H9 (cell line): Measurements from ENCODE around the gene STRADA. TPM values are rescaled to one million over a fixed set of nuclear protein-coding genes. Genes with fewer than 3 reads are reported as not detected.

Experiments used
- DNase-seq: peaks from one replicate; pipeline ENCODE4 v3.0.0-alpha.2; 2017
- H2AFZ ChIP-seq: one replicate; pipeline ENCODE4 v1.6.1; 2013; ENCODE audit warnings: mild to moderate bottlenecking, low read length, control low read depth, moderate library complexity
- H2AK5ac ChIP-seq: 2 replicates; pipeline ENCODE4 v1.6.1; 2013; ENCODE audit warnings: low read length, control low read depth, mixed read lengths; ENCODE audit not compliant: insufficient read length
- H2BK120ac ChIP-seq: one replicate; pipeline ENCODE4 v1.6.1; 2013; ENCODE audit warnings: low read depth, mild to moderate bottlenecking, low read length, control low read depth, inconsistent platforms; ENCODE audit not compliant: poor library complexity, severe bottlenecking
- H2BK12ac ChIP-seq: 2 replicates; pipeline ENCODE4 v1.6.1; 2013; ENCODE audit warnings: low read length, control low read depth, mixed read lengths, low read depth; ENCODE audit not compliant: insufficient read length
- H2BK15ac ChIP-seq: 2 replicates; pipeline ENCODE4 v1.6.1; 2013; ENCODE audit warnings: low read depth, low read length, control low read depth
- H2BK20ac ChIP-seq: one replicate; pipeline ENCODE4 v1.6.1; 2013; ENCODE audit warnings: low read depth, mild to moderate bottlenecking, low read length, control low read depth, inconsistent platforms; ENCODE audit not compliant: poor library complexity, severe bottlenecking
- H2BK5ac ChIP-seq: 2 replicates; pipeline ENCODE4 v1.6.1; 2013; ENCODE audit warnings: low read length, control low read depth, mixed read lengths; ENCODE audit not compliant: insufficient read length
- H3K14ac ChIP-seq: 2 replicates; pipeline ENCODE4 v1.6.1; 2013; ENCODE audit warnings: low read length, control low read depth; ENCODE audit not compliant: insufficient read depth
- H3K18ac ChIP-seq: 2 replicates; pipeline ENCODE4 v1.6.1; 2013; ENCODE audit warnings: low read depth, mild to moderate bottlenecking, mixed read lengths, low read length, control low read depth; ENCODE audit not compliant: insufficient read length
- H3K23ac ChIP-seq: 2 replicates; pipeline ENCODE4 v1.6.1; 2013; ENCODE audit warnings: low read length, control low read depth, mixed read lengths, low read depth; ENCODE audit not compliant: insufficient read length
- H3K23me2 ChIP-seq: 2 replicates; pipeline ENCODE4 v1.6.1; 2013; ENCODE audit warnings: low read depth, mild to moderate bottlenecking, mixed read lengths, low read length, control low read depth; ENCODE audit not compliant: insufficient read length, poor library complexity, severe bottlenecking
- H3K27ac ChIP-seq: 2 replicates; pipeline ENCODE4 v1.5.1; 2013; ENCODE audit warnings: low read length, control low read depth, mixed read lengths, low read depth; ENCODE audit not compliant: insufficient read length
- H3K27me3 ChIP-seq: 2 replicates; pipeline ENCODE4 v1.6.1; 2013; ENCODE audit warnings: low read length, control low read depth, inconsistent platforms; ENCODE audit not compliant: insufficient read depth
- H3K4ac ChIP-seq: 2 replicates; pipeline ENCODE4 v1.6.1; 2013; ENCODE audit warnings: low read depth, mild to moderate bottlenecking, control low read depth, inconsistent platforms, low read length, moderate library complexity
- H3K4me1 ChIP-seq: 2 replicates; pipeline ENCODE4 v1.6.1; 2013; ENCODE audit warnings: low read length, control low read depth, inconsistent platforms; ENCODE audit not compliant: insufficient read depth
- H3K4me2 ChIP-seq: 2 replicates; pipeline ENCODE4 v1.6.1; 2013; ENCODE audit warnings: low read length, control low read depth, mixed read lengths; ENCODE audit not compliant: insufficient read length, insufficient read depth
- H3K56ac ChIP-seq: 2 replicates; pipeline ENCODE4 v1.6.1; 2013; ENCODE audit warnings: low read depth, mild to moderate bottlenecking, mixed read lengths, low read length, control low read depth; ENCODE audit not compliant: insufficient read length
- H3K79me1 ChIP-seq: 2 replicates; pipeline ENCODE4 v1.6.1; 2013; ENCODE audit warnings: low read depth, mild to moderate bottlenecking, moderate library complexity, low read length, control low read depth, inconsistent platforms; ENCODE audit not compliant: insufficient read depth, poor library complexity, severe bottlenecking
- H3K79me2 ChIP-seq: 2 replicates; pipeline ENCODE4 v1.6.1; 2013; ENCODE audit warnings: low read length, control low read depth, inconsistent platforms; ENCODE audit not compliant: insufficient read depth
- H3K9ac ChIP-seq: 2 replicates; pipeline ENCODE4 v1.6.1; 2013; ENCODE audit warnings: low read length, control low read depth, mixed read lengths; ENCODE audit not compliant: insufficient read length; ENCODE audit errors: extremely low read depth
- H3K9me3 ChIP-seq: one replicate; pipeline ENCODE4 v1.6.1; 2013; ENCODE audit warnings: low read depth, low read length, inconsistent platforms; ENCODE audit not compliant: control insufficient read depth
- H3T11ph ChIP-seq: one replicate; pipeline ENCODE4 v1.6.1; 2013; ENCODE audit warnings: mild to moderate bottlenecking, low read length, control low read depth, inconsistent platforms
- H4K20me1 ChIP-seq: one replicate; pipeline ENCODE4 v1.6.1; 2013; ENCODE audit not compliant: control insufficient read depth, insufficient read length, insufficient read depth
- H4K5ac ChIP-seq: 2 replicates; pipeline ENCODE4 v1.6.1; 2013; ENCODE audit warnings: low read depth, mild to moderate bottlenecking, mixed read lengths, low read length, control low read depth; ENCODE audit not compliant: insufficient read length
- H4K8ac ChIP-seq: replicated peaks from 2 replicates; pipeline ENCODE4 v1.6.1; 2013; ENCODE audit warnings: low read length, control low read depth, mixed read lengths, low read depth; ENCODE audit not compliant: insufficient read length
- H4K91ac ChIP-seq: 2 replicates; pipeline ENCODE4 v1.6.1; 2013; ENCODE audit warnings: low read depth, mild to moderate bottlenecking, moderate library complexity, mixed read lengths, low read length, control low read depth; ENCODE audit not compliant: insufficient read length
- H3K27ac Mint-ChIP-seq, 3 experiments: 2 replicates in 2 of 3; 3 replicates in 1 of 3; pipeline ENCODE4 v1.8.0; 2020 to 2021; ENCODE audit warnings: mixed read lengths in 3 of 3, mild to moderate bottlenecking in 1 of 3, moderate library complexity in 1 of 3
- H3K27me3 Mint-ChIP-seq: 2 replicates; pipeline ENCODE4 v1.8.0; 2021; ENCODE audit warnings: low read depth, mild to moderate bottlenecking, moderate library complexity, mixed read lengths
- H3K36me3 Mint-ChIP-seq, 3 experiments: 2 replicates in 2 of 3; 3 replicates in 1 of 3; pipeline ENCODE4 v1.8.0; 2020 to 2021; ENCODE audit warnings: low read depth in 3 of 3, mixed read lengths in 3 of 3; ENCODE audit not compliant: insufficient read depth in 1 of 3
- H3K4me1 Mint-ChIP-seq, 2 experiments: 2 replicates each; pipeline ENCODE4 v1.8.0; 2020; ENCODE audit warnings: mixed read lengths in 2 of 2
- H3K4me3 Mint-ChIP-seq, 2 experiments: 2 replicates in 1 of 2; 3 replicates in 1 of 2; pipeline ENCODE4 v1.8.0; 2020 to 2021; ENCODE audit warnings: mild to moderate bottlenecking in 2 of 2, mixed read lengths in 2 of 2, moderate library complexity in 1 of 2
- H3K9me3 Mint-ChIP-seq, 2 experiments: 2 replicates in 1 of 2; 3 replicates in 1 of 2; pipeline ENCODE4 v1.8.0; 2020; ENCODE audit warnings: mild to moderate bottlenecking in 2 of 2, mixed read lengths in 2 of 2, moderate library complexity in 1 of 2
- WGBS: extraction: QIAGEN DNeasy Blood & Tissue Kit; methylation state at CpG from one replicate; pipeline ENCODE4 v1.1.7; 2013; ENCODE audit warnings: missing lambda C conversion rate, low lambda C conversion rate, mixed read lengths; ENCODE audit not compliant: insufficient read length; ENCODE audit errors: extremely low coverage; 5-methylcytosine and 5-hydroxymethylcytosine counted together
- total RNA-seq: library from RNA; stranded (reverse); gene quantifications from 2 replicates; pipeline ENCODE4 v1.2.1, GENCODE V29; 2021
- TF ChIP-seq, protein P1 (sequence below): fragments of 200-600 bp; sonication (generic); conservative IDR thresholded peaks from 3 replicates; pipeline ENCODE4 v1.8.0; 2021; ENCODE audit warnings: antibody characterized with exemption, mild to moderate bottlenecking

STRADA gene
- total RNA-seq, 1 experiment from 2014 or later, result 35.0 TPM

DNA sequence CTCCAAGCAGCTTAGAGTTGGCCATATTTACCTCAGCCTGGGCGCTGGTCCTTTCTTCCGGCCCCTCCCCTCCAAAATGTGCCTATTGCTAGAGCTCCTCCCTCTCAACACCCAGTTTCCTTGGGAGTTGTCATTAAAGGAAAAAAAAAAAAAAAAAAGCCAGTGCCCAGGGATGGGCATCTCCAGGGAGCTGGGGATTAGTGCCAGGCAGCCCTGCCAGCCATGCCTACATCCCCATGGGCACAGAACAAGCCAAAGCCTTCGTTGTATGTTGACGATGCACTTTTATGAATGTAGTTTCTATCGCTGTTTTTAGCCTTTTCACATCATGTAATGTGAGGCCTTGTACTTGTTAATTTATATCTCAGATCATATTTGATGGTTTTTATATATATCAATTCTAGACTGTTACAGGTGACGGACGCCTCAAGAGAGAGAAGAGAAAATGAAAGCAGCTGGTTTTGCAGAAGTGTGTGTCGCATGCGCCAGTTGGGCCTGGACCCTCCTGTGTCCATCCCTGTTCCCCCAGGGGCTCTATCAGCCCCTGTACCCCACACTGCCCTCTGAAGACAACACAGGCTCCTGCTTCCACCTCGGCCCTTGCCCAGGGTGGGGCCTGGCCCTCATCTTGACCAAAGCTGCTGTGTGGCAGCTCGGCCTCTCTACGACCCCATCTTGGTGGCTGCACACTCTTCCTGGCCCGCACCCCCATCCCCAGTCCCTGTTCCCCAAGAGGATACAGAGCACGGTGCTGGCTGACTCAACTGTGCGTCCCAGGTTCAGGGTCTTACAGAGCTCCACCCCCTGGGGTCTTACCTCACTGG, 46.4 kb downstream of the STRADA start:
- Histone ChIP-seq H3K79me2 (no peaks in the 10 kb centered on the region), H2BK12ac (no peak overlapping the region), H2BK20ac (no peak overlapping the region), H3K23me2 (peaks cover 12% of the 10 kb centered on the region), H3K56ac (no peak overlapping the region), H3K4me1 (no peaks in the 10 kb centered on the region; the same call in 1 of the 2 replicates), H3K23ac (no peak overlapping the region), H4K8ac (no peak overlapping the region), H3K4me2 (no peak overlapping the region), H2BK5ac (no peak overlapping the region), H3K79me1 (no peaks in the 10 kb centered on the region), H3K27ac (no peak overlapping the region), H3T11ph (no peak overlapping the region), H4K5ac (no peak overlapping the region), H3K9ac (no peak overlapping the region), H4K20me1 (no peaks in the 10 kb centered on the region), H3K27me3 (no peaks in the 10 kb centered on the region), H2BK15ac (no peak overlapping the region), H4K91ac (no peak overlapping the region), H3K4ac (no peak overlapping the region), H3K9me3 (no peaks in the 10 kb centered on the region), H2AFZ (no peak overlapping the region), H2AK5ac (no peak overlapping the region), H3K14ac (no peak overlapping the region), H3K18ac (no peak overlapping the region), H2BK120ac (no peak overlapping the region)
- Mint-ChIP-seq H3K36me3 (peaks cover 5 to 44% (median 26%) of the 10 kb centered on the region in 3 experiments), H3K27me3 (no peaks in the 10 kb centered on the region), H3K9me3 (no peaks in the 10 kb centered on the region), H3K4me3 (no peak overlapping the region; a peak in 1 of 5 replicates), H3K27ac (no peak overlapping the region), H3K4me1 (peaks cover 20 to 34% of the 10 kb centered on the region in 2 experiments)
- TF ChIP-seq, protein P1, sequence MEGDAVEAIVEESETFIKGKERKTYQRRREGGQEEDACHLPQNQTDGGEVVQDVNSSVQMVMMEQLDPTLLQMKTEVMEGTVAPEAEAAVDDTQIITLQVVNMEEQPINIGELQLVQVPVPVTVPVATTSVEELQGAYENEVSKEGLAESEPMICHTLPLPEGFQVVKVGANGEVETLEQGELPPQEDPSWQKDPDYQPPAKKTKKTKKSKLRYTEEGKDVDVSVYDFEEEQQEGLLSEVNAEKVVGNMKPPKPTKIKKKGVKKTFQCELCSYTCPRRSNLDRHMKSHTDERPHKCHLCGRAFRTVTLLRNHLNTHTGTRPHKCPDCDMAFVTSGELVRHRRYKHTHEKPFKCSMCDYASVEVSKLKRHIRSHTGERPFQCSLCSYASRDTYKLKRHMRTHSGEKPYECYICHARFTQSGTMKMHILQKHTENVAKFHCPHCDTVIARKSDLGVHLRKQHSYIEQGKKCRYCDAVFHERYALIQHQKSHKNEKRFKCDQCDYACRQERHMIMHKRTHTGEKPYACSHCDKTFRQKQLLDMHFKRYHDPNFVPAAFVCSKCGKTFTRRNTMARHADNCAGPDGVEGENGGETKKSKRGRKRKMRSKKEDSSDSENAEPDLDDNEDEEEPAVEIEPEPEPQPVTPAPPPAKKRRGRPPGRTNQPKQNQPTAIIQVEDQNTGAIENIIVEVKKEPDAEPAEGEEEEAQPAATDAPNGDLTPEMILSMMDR, result no peak
- no CpG with 5 or more reads among the region's 15 CpGs for WGBS
- no peak for DNase-seq
